Body of pancreas (tissue), 4 donors: Measurements from ENCODE around the gene CLPSL1. TPM values are rescaled to one million over a fixed set of nuclear protein-coding genes. Genes with fewer than 3 reads are reported as not detected.

ENCODE experiments used
- ATAC-seq: fragments of 150-250 bp; one replicate; pipeline ENCODE4 v1.9.1; 2016
- DNase-seq, 4 donors: peaks; one replicate each; pipeline ENCODE4 v3.0.0-alpha.2; 2019
- H3K27ac ChIP-seq, 4 donors: fragments of 200-600 bp; sonication (generic); 1 replicate in 3 of 4; 2 replicates in 1 of 4; pipeline versions ENCODE4 v1.5.1 to v1.6.1; 2016 to 2019; ENCODE audit warnings: mild to moderate bottlenecking in 1 of 4, mixed read lengths in 1 of 4, moderate library complexity in 1 of 4
- H3K27me3 ChIP-seq, 2 donors: fragments of 200-600 bp; sonication (generic); one replicate each; pipeline ENCODE4 v1.6.0; 2016; ENCODE audit warnings: mild to moderate bottlenecking in 1 of 2
- H3K36me3 ChIP-seq, 2 donors: fragments of 200-600 bp; sonication (generic); replicated peaks in 1 of 2; 2 replicates each; pipeline ENCODE4 v1.5.1; 2016; ENCODE audit warnings: low read depth in 2 of 2; ENCODE audit not compliant: insufficient read depth in 1 of 2
- H3K4me1 ChIP-seq: fragments of 200-600 bp; sonication (generic); one replicate; pipeline ENCODE4 v1.6.0; 2016
- H3K4me3 ChIP-seq, 2 donors: fragments of 200-600 bp; sonication (generic); 1 replicate in 1 of 2; 2 replicates in 1 of 2; pipeline ENCODE4 v1.5.1; 2016 to 2019
- H3K9me3 ChIP-seq, 3 donors: fragments of 200-600 bp; sonication (generic); 1 replicate in 2 of 3; 2 replicates in 1 of 3; pipeline ENCODE4 v1.5.1; 2016
- CTCF ChIP-seq, 7 experiments: fragments of 450-650 bp in 4 of 7; fragments of 200-600 bp in 3 of 7; sonication (generic) in 3 of 7; IDR thresholded peaks; one replicate each; pipeline ENCODE4 v1.5.1; 2016 to 2019; ENCODE audit warnings: antibody characterized with exemption in 7 of 7
- POLR2A ChIP-seq, 3 donors: fragments of 450-650 bp; IDR thresholded peaks; one replicate each; pipeline ENCODE4 v1.6.1; 2016; ENCODE audit warnings: antibody characterized with exemption in 3 of 3, mild to moderate bottlenecking in 2 of 3
- WGBS, 2 donors: methylation state at CpG; one replicate each; pipeline ENCODE4 v1.1.5; 2017; 5-methylcytosine and 5-hydroxymethylcytosine counted together
- intact Hi-C: fragments of 100-400 bp; cut with DNase I; formaldehyde crosslinking; loops from one replicate; pipeline ENCODE4 v1.15.1; 2023
- total RNA-seq, 2 donors: library from RNA; depleted of rRNA; stranded (reverse); fragments of >200 nt; gene quantifications; one replicate each; pipeline ENCODE4 v1.1.0, GENCODE V29; 2016

CLPSL1 gene
- total RNA-seq, 2 donors from 2014 or later = 7.8 to 11.9 TPM

GRCh38 chr6:35790683-35791082, 9.9 kb downstream of the CLPSL1 start:
- Histone ChIP-seq H3K9me3 (no peaks in the 10 kb centered on the region), H3K4me3 (no peak overlapping the region), H3K27ac (peak overlapping the region in 3 of 4 donors; percentile 87 to 96 (median 92)), H3K4me1 (peaks cover 54% of the 10 kb centered on the region), H3K27me3 (no peaks in the 10 kb centered on the region), H3K36me3 (peaks cover 0 to 8% of the 10 kb centered on the region in 2 donors)
- DNase-seq (peak; percentile 60 to 69 (median 65)), ATAC-seq (no peak)
- intact Hi-C loops = no loop called here
- 45 to 50% methylated on average over 5 of the region's 5 CpGs for WGBS, 2 donors
- TF ChIP-seq CTCF (IDR thresholded peaks at IDR 0.05) = no peak
- TF ChIP-seq POLR2A (IDR thresholded peaks at IDR 0.05) = no peak

- Histone ChIP-seq H3K4me1 (peaks cover 45% of the 10 kb centered on the region), H3K9me3 (no peaks in the 10 kb centered on the region), H3K27me3 (no peaks in the 10 kb centered on the region), H3K36me3 (peaks cover 0 to 10% of the 10 kb centered on the region in 2 donors), H3K4me3 (peak overlapping the region; percentile 68 to 79), H3K27ac (peak overlapping the region; percentile 92 to 100 (median 97))
- DNase-seq (peak; percentile 51 to 77 (median 62)), ATAC-seq (no peak)
- no peak for TF ChIP-seq CTCF (IDR thresholded peaks at IDR 0.05)
- no peak for TF ChIP-seq POLR2A (IDR thresholded peaks at IDR 0.05)
- 48 to 51% methylated on average over 17 of the region's 17 CpGs for WGBS, 2 donors
- intact Hi-C loops = no loop called here
Observed at GRCh38 chr6:35794536-35795452, 14.0 kb downstream of the CLPSL1 start.

- intact Hi-C loops = no loop called here
- 41 to 50% methylated on average over 11 of the region's 11 CpGs for WGBS, 2 donors
Observed at GRCh38 chr6:35795453-35796071, 14.7 kb downstream of the CLPSL1 start.

GRCh38 chr6:35796236-35796635, 15.4 kb downstream of the CLPSL1 start:
- ATAC-seq (no peak), DNase-seq (peak in 3 of 4 donors; percentile 15 to 25 (median 23))
- Histone ChIP-seq H3K4me3 (peak overlapping the region; percentile 68 to 79), H3K4me1 (peaks cover 45% of the 10 kb centered on the region), H3K9me3 (no peaks in the 10 kb centered on the region), H3K27ac (peak overlapping the region; percentile 92 to 100 (median 97)), H3K27me3 (no peaks in the 10 kb centered on the region), H3K36me3 (peaks cover 0 to 10% of the 10 kb centered on the region in 2 donors)
- WGBS, 2 donors = 30% methylated on average over 4 of the region's 4 CpGs
- intact Hi-C loops = no loop called here
- TF ChIP-seq CTCF (IDR thresholded peaks at IDR 0.05) (no peak), POLR2A (IDR thresholded peaks at IDR 0.05) (no peak)

More at GRCh38 chr6:35795453-35796071, 14.7 kb downstream of the CLPSL1 start:
- DNase-seq (peak; percentile 39 to 63 (median 46)), ATAC-seq (no peak)
- Histone ChIP-seq H3K4me1 (peaks cover 45% of the 10 kb centered on the region), H3K27me3 (no peaks in the 10 kb centered on the region), H3K27ac (peak overlapping the region; percentile 92 to 100 (median 97)), H3K4me3 (peak overlapping the region; percentile 68 to 79), H3K36me3 (peaks cover 0 to 10% of the 10 kb centered on the region in 2 donors), H3K9me3 (no peaks in the 10 kb centered on the region)
- TF ChIP-seq CTCF (IDR thresholded peaks at IDR 0.05) = no peak
- TF ChIP-seq POLR2A (IDR thresholded peaks at IDR 0.05) = no peak
